ENCODE measurements around the gene GBGT1. TPM values are rescaled to one million over a fixed set of nuclear protein-coding genes. Genes with fewer than 3 reads are reported as not detected.

Gene GBGT1
- total RNA-seq, 1 experiment from 2014 or later = not detected

- H3K9me3 Mint-ChIP-seq (ENCODE audit: low read depth, unreplicated experiment) = no peaks in the 10 kb centered on the region
- intact Hi-C loops (cut with micrococcal nuclease; ENCODE audit: unreplicated experiment) = no loop called here
- CTCF ChIA-PET = interaction anchor here (0.8 to 3.1 kb wide), 3 partner anchors 10 to 30 kb away, joined by 3 to 40 read pairs (median 6); no protein-coding TSS in a partner anchor
- no peaks in the 10 kb centered on the region for H3K27me3 Mint-ChIP-seq (ENCODE audit: unreplicated experiment)
- TF ChIP-seq CTCF (IDR thresholded peaks at IDR 0.05; ENCODE audit: unreplicated experiment) = no peak
- peak; percentile 91 for DNase-seq
- peaks cover 14% of the 10 kb centered on the region for H3K36me3 Mint-ChIP-seq (ENCODE audit: insufficient read depth, unreplicated experiment)
- TSS peak; percentile 84 for BruUV-seq (replicated peaks)
- peak overlapping the region; percentile 93 for H3K27ac Mint-ChIP-seq (ENCODE audit: unreplicated experiment)
- H3K4me3 Mint-ChIP-seq (ENCODE audit: low read depth, unreplicated experiment) = peak overlapping the region; percentile 34
- peaks cover 26% of the 10 kb centered on the region for H3K4me1 Mint-ChIP-seq (ENCODE audit: low read depth, unreplicated experiment)
These were observed 29.9 kb downstream of the GBGT1 start for GRCh38 chr9:133133681-133134387.

GRCh38 chr9:133132174-133132573, 31.5 kb downstream of the GBGT1 start:
- no peak overlapping the region for H3K4me3 Mint-ChIP-seq (ENCODE audit: low read depth, unreplicated experiment)
- no peak overlapping the region for H3K27ac Mint-ChIP-seq (ENCODE audit: unreplicated experiment)
- CTCF ChIA-PET = no interaction called here
- H3K27me3 Mint-ChIP-seq (ENCODE audit: unreplicated experiment) = no peaks in the 10 kb centered on the region
- TF ChIP-seq CTCF (IDR thresholded peaks at IDR 0.05; ENCODE audit: unreplicated experiment) = no peak
- H3K36me3 Mint-ChIP-seq (ENCODE audit: insufficient read depth, unreplicated experiment) = peaks cover 22% of the 10 kb centered on the region
- intact Hi-C loops (cut with micrococcal nuclease; ENCODE audit: unreplicated experiment) = no loop called here
- no peaks in the 10 kb centered on the region for H3K9me3 Mint-ChIP-seq (ENCODE audit: low read depth, unreplicated experiment)
- H3K4me1 Mint-ChIP-seq (ENCODE audit: low read depth, unreplicated experiment) = peaks cover 37% of the 10 kb centered on the region
- BruUV-seq (replicated peaks) = no TSS peak
- no peak for DNase-seq

- CTCF ChIA-PET = no interaction called here
- no peak for DNase-seq
- TF ChIP-seq CTCF (IDR thresholded peaks at IDR 0.05; ENCODE audit: unreplicated experiment) = no peak
These were observed 32.2 kb downstream of the GBGT1 start for GRCh38 chr9:133131506-133131905.

GRCh38 chr9:133130685-133131244, 32.9 kb downstream of the GBGT1 start:
- BruUV-seq (replicated peaks) = no TSS peak
- Mint-ChIP-seq H3K36me3 (ENCODE audit: insufficient read depth, unreplicated experiment) (peaks cover 22% of the 10 kb centered on the region), H3K27ac (ENCODE audit: unreplicated experiment) (no peak overlapping the region), H3K9me3 (ENCODE audit: low read depth, unreplicated experiment) (no peaks in the 10 kb centered on the region), H3K27me3 (ENCODE audit: unreplicated experiment) (no peaks in the 10 kb centered on the region), H3K4me1 (ENCODE audit: low read depth, unreplicated experiment) (peaks cover 33% of the 10 kb centered on the region), H3K4me3 (ENCODE audit: low read depth, unreplicated experiment) (no peak overlapping the region)
- TF ChIP-seq CTCF (IDR thresholded peaks at IDR 0.05; ENCODE audit: unreplicated experiment) = no peak
- no peak for DNase-seq
- CTCF ChIA-PET = no interaction called here
- intact Hi-C loops (cut with micrococcal nuclease; ENCODE audit: unreplicated experiment) = no loop called here

More at GRCh38 chr9:133131506-133131905, 32.2 kb downstream of the GBGT1 start:
- no peaks in the 10 kb centered on the region for H3K9me3 Mint-ChIP-seq (ENCODE audit: low read depth, unreplicated experiment)
- peaks cover 22% of the 10 kb centered on the region for H3K36me3 Mint-ChIP-seq (ENCODE audit: insufficient read depth, unreplicated experiment)
- intact Hi-C loops (cut with micrococcal nuclease; ENCODE audit: unreplicated experiment) = no loop called here
- H3K27me3 Mint-ChIP-seq (ENCODE audit: unreplicated experiment) = no peaks in the 10 kb centered on the region
- BruUV-seq (replicated peaks) = no TSS peak
- no peak overlapping the region for H3K27ac Mint-ChIP-seq (ENCODE audit: unreplicated experiment)
- H3K4me3 Mint-ChIP-seq (ENCODE audit: low read depth, unreplicated experiment) = no peak overlapping the region
- H3K4me1 Mint-ChIP-seq (ENCODE audit: low read depth, unreplicated experiment) = peaks cover 37% of the 10 kb centered on the region

Measured in Calu3 (cell line).